Measurements from ENCODE around the gene NUP210L.

- TF ChIP-seq SP1 (IDR thresholded peaks at IDR 0.05) (no peak), HDGF (IDR thresholded peaks at IDR 0.05; ENCODE audit: borderline replicate concordance) (no peak), FOXM1 (IDR thresholded peaks at IDR 0.05; ENCODE audit: borderline replicate concordance) (no peak), ELF4 (IDR thresholded peaks at IDR 0.05) (no peak), LEF1 (IDR thresholded peaks at IDR 0.05; ENCODE audit: borderline replicate concordance) (no peak), FOXK2 (IDR thresholded peaks at IDR 0.05) (no peak), SUZ12 (IDR thresholded peaks at IDR 0.05) (no peak), ARNT (IDR thresholded peaks at IDR 0.05) (no peak)
Measured at GRCh38 chr1:154014154-154014907, 140.5 kb downstream of the NUP210L start.

Measured in HEK293T (cell line).